GM12878 (cell line): ENCODE data around the gene PTMA. TPM values are rescaled to one million over a fixed set of nuclear protein-coding genes. Genes with fewer than 3 reads are reported as not detected.
A peak's percentile ranks its signal among the peaks of the same experiment; 100 is the strongest.

Experiments used
- ATAC-seq: fragments of 200-7000 bp; cut with Tn5 transposase; 3 replicates; pipeline ENCODE4 v1.9.1; 2020; ENCODE audit warnings: mild to moderate bottlenecking, moderate library complexity
- BruUV-seq: library from RNA; stranded (reverse); fragments of 400-500 nt; replicated peaks from 2 replicates; lab custom pipeline; 2021; lab: Mats Ljungman, UMichigan
- CTCF ChIA-PET: fragments of 300-600 bp; sonication (Branson Sonifier 250); formaldehyde crosslinking; extraction: SDS; loops from one replicate; lab custom pipeline; 2021; ENCODE audit warnings: inconsistent platforms; lab: Yijun Ruan, JAX
- POLR2A ChIA-PET: fragments of 350-600 bp; formaldehyde crosslinking; extraction: SDS; loops from one replicate; lab custom pipeline; 2021; ENCODE audit warnings: inconsistent platforms; lab: Charles Lee
- RAD21 ChIA-PET: fragments of 300-600 bp; sonication (Branson Sonifier 250); formaldehyde crosslinking; loops from one replicate; lab custom pipeline; 2023; ENCODE audit warnings: antibody characterized with exemption; ENCODE audit not compliant: unreplicated experiment; lab: Charles Lee
- SMC1A ChIA-PET: fragments of 300-600 bp; sonication (Branson Sonifier 250); formaldehyde crosslinking; loops from one replicate; lab custom pipeline; 2023; ENCODE audit not compliant: unreplicated experiment, uncharacterized antibody; lab: Charles Lee
- DNase-seq: peaks from one replicate; pipeline ENCODE4 v3.0.0-alpha.2; 2011; ENCODE audit warnings: low read depth, low spot score
- FAIRE-seq: peaks from 3 replicates; lab custom pipeline; 2011; peaks lifted over from hg19 to GRCh38; lab: Jason Lieb, UNC
- H2AFZ ChIP-seq: 2 replicates; pipeline ENCODE4 v1.6.0; 2011; ENCODE audit warnings: low read depth, low read length, control low read depth; ENCODE audit not compliant: control insufficient read depth
- H3K27ac ChIP-seq: 2 replicates; pipeline ENCODE4 v1.5.1; 2011; ENCODE audit warnings: control low read depth; ENCODE audit not compliant: control insufficient read depth, insufficient read depth
- H3K27me3 ChIP-seq, 2 experiments: replicated peaks in 1 of 2; 2 replicates each; pipeline versions ENCODE4 v1.6.0 to v1.6.1; 2011; ENCODE audit warnings: low read length in 1 of 2; ENCODE audit not compliant: control insufficient read depth in 2 of 2, insufficient read depth in 2 of 2
- H3K36me3 ChIP-seq, 2 experiments: 2 replicates each; pipeline ENCODE4 v1.5.1; 2011; ENCODE audit warnings: low read length in 1 of 2; ENCODE audit not compliant: control insufficient read depth in 2 of 2, insufficient read depth in 2 of 2
- H3K4me1 ChIP-seq: 2 replicates; pipeline ENCODE4 v1.6.1; 2011; ENCODE audit warnings: mild to moderate bottlenecking, low read length, moderate library complexity, mixed read lengths; ENCODE audit not compliant: control insufficient read depth, insufficient read depth
- H3K4me2 ChIP-seq: 2 replicates; pipeline ENCODE4 v1.6.0; 2011; ENCODE audit warnings: control low read depth; ENCODE audit not compliant: control insufficient read depth, insufficient read depth
- H3K4me3 ChIP-seq: fragments of 200-600 bp; sonication (generic); 2 replicates; pipeline ENCODE4 v1.5.1; 2016
- H3K79me2 ChIP-seq: 2 replicates; pipeline ENCODE4 v1.6.0; 2011; ENCODE audit warnings: low read length; ENCODE audit not compliant: control insufficient read depth, insufficient read depth
- H3K9ac ChIP-seq: 2 replicates; pipeline ENCODE4 v1.8.0; 2011; ENCODE audit warnings: low read length, control low read depth, mixed read lengths; ENCODE audit not compliant: control insufficient read depth, insufficient read depth
- H3K9me3 ChIP-seq: replicated peaks from 3 replicates; pipeline ENCODE4 v1.5.1; 2011; ENCODE audit warnings: mild to moderate bottlenecking, low read length; ENCODE audit not compliant: control insufficient read depth, insufficient read depth
- H4K20me1 ChIP-seq: 2 replicates; pipeline ENCODE4 v1.6.0; 2011; ENCODE audit not compliant: control insufficient read depth, insufficient read depth
- GATAD2B ChIP-seq: fragments of 450-650 bp; conservative IDR thresholded peaks from 2 replicates; pipeline ENCODE4 v1.6.1; 2017; ENCODE audit warnings: low read depth, mild to moderate bottlenecking, moderate library complexity
- HDAC2 ChIP-seq: fragments of 200-600 bp; sonication (generic); IDR thresholded peaks from 2 replicates; pipeline ENCODE4 v1.6.1; 2017
- HDAC6 ChIP-seq: fragments of 200-600 bp; sonication (generic); IDR thresholded peaks from one replicate; pipeline ENCODE4 v1.8.0; 2017; ENCODE audit warnings: antibody characterized with exemption; ENCODE audit not compliant: unreplicated experiment
- NR2C1 ChIP-seq: fragments of 450-650 bp; IDR thresholded peaks from 2 replicates; pipeline ENCODE4 v1.6.1; 2017; ENCODE audit warnings: antibody characterized with exemption, mild to moderate bottlenecking, moderate library complexity
- POLR2A ChIP-seq: IDR thresholded peaks from 2 replicates; pipeline ENCODE4 v1.6.1; 2011; ENCODE audit warnings: low read depth, mild to moderate bottlenecking, low read length
- RAD51 ChIP-seq: fragments of 450-650 bp; IDR thresholded peaks from 2 replicates; pipeline ENCODE4 v1.6.1; 2016; ENCODE audit warnings: moderate library complexity, mild to moderate bottlenecking, inconsistent platforms
- RCOR1 ChIP-seq: conservative IDR thresholded peaks from 2 replicates; pipeline ENCODE4 v1.6.1; 2012; ENCODE audit warnings: low read depth, low read length, improper control_type of control experiment
- SIN3A ChIP-seq: IDR thresholded peaks from 2 replicates; pipeline ENCODE4 v1.6.1; 2012; ENCODE audit warnings: low read depth, low read length, improper control_type of control experiment
- TBL1XR1 ChIP-seq: IDR thresholded peaks from 2 replicates; pipeline ENCODE4 v1.6.1; 2012; ENCODE audit warnings: low read depth, low read length, improper control_type of control experiment
- WGBS: methylation state at CpG from one replicate; pipeline ENCODE4 v1.1.6; 2016; ENCODE audit warnings: low lambda C conversion rate; ENCODE audit not compliant: insufficient replicate concordance, insufficient coverage; ENCODE audit errors: missing lambda C conversion rate; 5-methylcytosine and 5-hydroxymethylcytosine counted together
- in situ Hi-C: fragments of 300-500 bp; cut with MboI; formaldehyde crosslinking; loops from 9 replicates; pipeline ENCODE4 v1.14.3; 2018; ENCODE audit warnings: mixed read lengths
- intact Hi-C: fragments of 100-400 bp; cut with micrococcal nuclease; formaldehyde crosslinking; loops from one replicate; pipeline ENCODE4 v1.14.2; 2022; ENCODE audit not compliant: unreplicated experiment
- polyA plus RNA-seq, 11 experiments: library from polyadenylated mRNA; depleted of rRNA in 4 of 11; unstranded in 6 of 11; stranded (reverse) in 5 of 11; fragments of >200 nt; fragmentation: Nextera tagmentation in 4 of 11; fragmentation: Illumina TruSeq in 1 of 11; extraction: Ambion mirVana in 4 of 11; extraction: Trizol in 1 of 11; gene quantifications; 1 replicate in 1 of 11; 2 replicates in 10 of 11; pipeline versions ENCODE4 v1.2.1 to v1.2.3, GENCODE V29; 2011 to 2016; ENCODE audit warnings: inconsistent platforms in 2 of 11, missing spikeins in 2 of 11, low read depth in 1 of 11
- total RNA-seq, 4 experiments: library from RNA; depleted of rRNA in 3 of 4; stranded (reverse); fragments of >200 nt in 3 of 4; fragmentation: Illumina TruSeq in 1 of 4; extraction: Trizol in 1 of 4; gene quantifications; 2 replicates each; pipeline versions ENCODE4 v1.2.1 to v1.2.3, GENCODE V29; 2013 to 2021
- TF ChIP-seq, protein P1 (sequence below): fragments of 450-650 bp; formaldehyde crosslinking; IDR thresholded peaks from 2 replicates; pipeline ENCODE4 v1.4.0; 2022; ENCODE audit warnings: mild to moderate bottlenecking, moderate library complexity
- TF ChIP-seq, protein P2 (sequence below): fragments of 450-650 bp; IDR thresholded peaks from 2 replicates; pipeline ENCODE4 v1.6.1; 2014; ENCODE audit warnings: mild to moderate bottlenecking
- TF ChIP-seq, protein P3 (sequence below): IDR thresholded peaks from 2 replicates; pipeline ENCODE4 v1.6.1; 2011; ENCODE audit warnings: low read depth, low read length, improper control_type of control experiment, borderline replicate concordance
- TF ChIP-seq, protein P4 (sequence below): IDR thresholded peaks from 2 replicates; pipeline ENCODE4 v1.6.1; 2012; ENCODE audit warnings: low read depth, low read length, improper control_type of control experiment

PTMA gene
- total and polyA plus RNA-seq, 10 of the 15 experiments (the other 5 are each of a cell fraction or from before 2014, with no cell fraction given): 1,144 to 5,018 (median 3,464) TPM

DNA sequence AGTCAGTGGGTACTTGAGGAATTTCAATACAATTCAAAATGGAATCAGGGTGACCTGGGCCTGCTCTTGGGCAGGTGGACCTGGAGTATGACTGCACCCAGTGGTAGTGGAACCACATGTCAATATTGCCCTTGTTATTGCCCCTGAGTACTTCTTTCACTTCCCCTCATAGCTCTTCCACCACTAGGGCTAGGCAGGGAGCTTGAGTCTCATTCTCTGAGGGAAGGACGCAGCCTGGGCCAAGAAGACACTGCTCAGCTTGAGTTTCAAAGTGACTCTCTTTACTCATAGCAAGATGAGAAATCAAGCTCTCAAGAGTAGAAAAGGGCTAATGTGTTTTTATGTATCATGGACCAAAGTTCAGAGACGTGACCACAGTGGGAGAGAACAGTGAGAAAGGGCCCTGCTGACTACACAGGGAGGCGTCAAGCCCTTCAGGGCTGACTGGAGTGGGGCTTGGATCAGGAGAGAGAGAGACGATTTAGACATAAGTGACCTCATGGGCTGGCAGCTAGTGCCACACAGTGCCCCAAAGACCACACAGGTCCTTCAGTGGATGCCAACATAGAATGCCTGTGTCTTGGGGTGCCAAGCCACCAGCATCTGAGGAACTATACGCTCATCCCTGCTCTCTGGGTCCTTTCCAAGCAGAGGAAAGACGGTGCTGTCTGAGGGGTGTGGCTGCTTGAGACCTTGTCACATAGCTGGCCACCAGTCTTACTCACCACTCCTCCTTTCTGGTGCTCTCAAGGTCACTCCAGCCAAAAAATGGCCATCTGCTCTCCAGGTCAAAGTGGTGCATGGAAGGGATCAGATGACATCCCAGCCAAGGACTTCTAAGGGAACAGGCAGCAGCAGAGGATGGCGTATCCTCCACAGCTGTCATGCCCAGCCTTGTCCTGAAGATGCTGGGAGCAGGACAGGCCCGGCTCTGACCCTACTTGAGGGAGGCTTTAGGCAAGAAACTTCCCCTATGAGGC, 13.0 kb downstream of the PTMA start:
- H3K9ac ChIP-seq: no peak overlapping the region
- H4K20me1 ChIP-seq: no peaks in the 10 kb centered on the region
- no peaks in the 10 kb centered on the region for H3K36me3 ChIP-seq
- peak; percentile 93 for ATAC-seq
- peak; percentile 80 for DNase-seq
- ChIA-PET POLR2A (interaction anchor here (0.8 to 1.8 kb wide), 11 partner anchors 11 to 62 kb away, joined by 3 to 7 read pairs (median 4); partner anchors contain the start of gene PTMA), CTCF (interaction anchor here (0.9 to 11.8 kb wide), 13 partner anchors 10 to 109 kb away, joined by 3 to 811 read pairs (median 4); no protein-coding TSS in a partner anchor), RAD21 (interaction anchor here (0.9 to 11.7 kb wide), 9 partner anchors 10 to 109 kb away, joined by 3 to 463 read pairs (median 5); partner anchors contain the start of genes COPS7B and PTMA), SMC1A (interaction anchor here (0.8 to 16.5 kb wide), 13 partner anchors 9 to 108 kb away, joined by 3 to 343 read pairs (median 4); partner anchors contain the start of genes COPS7B and PDE6D)
- peak overlapping the region; percentile 69 for H3K4me2 ChIP-seq
- peak overlapping the region; percentile 71 for H3K27ac ChIP-seq
- 48% methylated on average over 8 of the region's 8 CpGs for WGBS
- in situ Hi-C loops (no loop called here), intact Hi-C loops (loop anchor here (2.0 kb wide), 1 partner anchor 60 kb away; the partner anchor contains the start of gene PDE6D)
- no peaks in the 10 kb centered on the region for H3K9me3 ChIP-seq
- H2AFZ ChIP-seq: peak overlapping the region; percentile 68
- H3K4me1 ChIP-seq: peaks cover 26% of the 10 kb centered on the region
- H3K79me2 ChIP-seq: no peaks in the 10 kb centered on the region
- no peak overlapping the region for H3K4me3 ChIP-seq
- BruUV-seq: no TSS peak
- FAIRE-seq: peak; percentile 93
- no peaks in the 10 kb centered on the region for H3K27me3 ChIP-seq
- TF ChIP-seq RCOR1 (0 out of 2 replicates have a peak, but pooled peaks have one; percentile 48), RAD51 (no peak), HDAC2 (no peak), GATAD2B (0 out of 2 replicates have a peak, but pooled peaks have one; percentile 36), TBL1XR1 (no peak), NR2C1 (no peak), HDAC6 (no peak), SIN3A (0 out of 2 replicates have a peak, but pooled peaks have one; percentile 28), POLR2A (peak; percentile 39; the same call in 1 of the 2 replicates)
- TF ChIP-seq, protein P1, sequence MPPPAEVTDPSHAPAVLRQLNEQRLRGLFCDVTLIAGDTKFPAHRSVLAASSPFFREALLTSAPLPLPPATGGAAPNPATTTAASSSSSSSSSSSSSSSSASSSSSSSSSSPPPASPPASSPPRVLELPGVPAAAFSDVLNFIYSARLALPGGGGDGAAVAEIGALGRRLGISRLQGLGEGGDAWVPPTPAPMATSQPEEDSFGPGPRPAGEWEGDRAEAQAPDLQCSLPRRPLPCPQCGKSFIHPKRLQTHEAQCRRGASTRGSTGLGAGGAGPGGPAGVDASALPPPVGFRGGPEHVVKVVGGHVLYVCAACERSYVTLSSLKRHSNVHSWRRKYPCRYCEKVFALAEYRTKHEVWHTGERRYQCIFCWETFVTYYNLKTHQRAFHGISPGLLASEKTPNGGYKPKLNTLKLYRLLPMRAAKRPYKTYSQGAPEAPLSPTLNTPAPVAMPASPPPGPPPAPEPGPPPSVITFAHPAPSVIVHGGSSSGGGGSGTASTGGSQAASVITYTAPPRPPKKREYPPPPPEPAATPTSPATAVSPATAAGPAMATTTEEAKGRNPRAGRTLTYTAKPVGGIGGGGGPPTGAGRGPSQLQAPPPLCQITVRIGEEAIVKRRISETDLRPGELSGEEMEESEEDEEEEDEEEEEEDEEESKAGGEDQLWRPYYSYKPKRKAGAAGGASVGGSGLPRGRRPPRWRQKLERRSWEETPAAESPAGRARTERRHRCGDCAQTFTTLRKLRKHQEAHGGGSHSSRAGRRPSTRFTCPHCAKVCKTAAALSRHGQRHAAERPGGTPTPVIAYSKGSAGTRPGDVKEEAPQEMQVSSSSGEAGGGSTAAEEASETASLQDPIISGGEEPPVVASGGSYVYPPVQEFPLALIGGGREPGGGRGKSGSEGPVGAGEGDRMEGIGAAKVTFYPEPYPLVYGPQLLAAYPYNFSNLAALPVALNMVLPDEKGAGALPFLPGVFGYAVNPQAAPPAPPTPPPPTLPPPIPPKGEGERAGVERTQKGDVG (CRISPR knock-in tag): no peak
- TF ChIP-seq, protein P2, sequence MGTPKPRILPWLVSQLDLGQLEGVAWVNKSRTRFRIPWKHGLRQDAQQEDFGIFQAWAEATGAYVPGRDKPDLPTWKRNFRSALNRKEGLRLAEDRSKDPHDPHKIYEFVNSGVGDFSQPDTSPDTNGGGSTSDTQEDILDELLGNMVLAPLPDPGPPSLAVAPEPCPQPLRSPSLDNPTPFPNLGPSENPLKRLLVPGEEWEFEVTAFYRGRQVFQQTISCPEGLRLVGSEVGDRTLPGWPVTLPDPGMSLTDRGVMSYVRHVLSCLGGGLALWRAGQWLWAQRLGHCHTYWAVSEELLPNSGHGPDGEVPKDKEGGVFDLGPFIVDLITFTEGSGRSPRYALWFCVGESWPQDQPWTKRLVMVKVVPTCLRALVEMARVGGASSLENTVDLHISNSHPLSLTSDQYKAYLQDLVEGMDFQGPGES: no peak
- TF ChIP-seq, protein P3, sequence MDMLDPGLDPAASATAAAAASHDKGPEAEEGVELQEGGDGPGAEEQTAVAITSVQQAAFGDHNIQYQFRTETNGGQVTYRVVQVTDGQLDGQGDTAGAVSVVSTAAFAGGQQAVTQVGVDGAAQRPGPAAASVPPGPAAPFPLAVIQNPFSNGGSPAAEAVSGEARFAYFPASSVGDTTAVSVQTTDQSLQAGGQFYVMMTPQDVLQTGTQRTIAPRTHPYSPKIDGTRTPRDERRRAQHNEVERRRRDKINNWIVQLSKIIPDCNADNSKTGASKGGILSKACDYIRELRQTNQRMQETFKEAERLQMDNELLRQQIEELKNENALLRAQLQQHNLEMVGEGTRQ: no peak; the same call in 1 of the 2 replicates
- TF ChIP-seq, protein P4, sequence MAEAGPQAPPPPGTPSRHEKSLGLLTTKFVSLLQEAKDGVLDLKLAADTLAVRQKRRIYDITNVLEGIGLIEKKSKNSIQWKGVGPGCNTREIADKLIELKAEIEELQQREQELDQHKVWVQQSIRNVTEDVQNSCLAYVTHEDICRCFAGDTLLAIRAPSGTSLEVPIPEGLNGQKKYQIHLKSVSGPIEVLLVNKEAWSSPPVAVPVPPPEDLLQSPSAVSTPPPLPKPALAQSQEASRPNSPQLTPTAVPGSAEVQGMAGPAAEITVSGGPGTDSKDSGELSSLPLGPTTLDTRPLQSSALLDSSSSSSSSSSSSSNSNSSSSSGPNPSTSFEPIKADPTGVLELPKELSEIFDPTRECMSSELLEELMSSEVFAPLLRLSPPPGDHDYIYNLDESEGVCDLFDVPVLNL: no peak
